Measurements from ENCODE around the gene FAM81B.
"Not testable (repeated sequence)": the region's sequence is repeated elsewhere in the genome, so short reads cannot be mapped to it uniquely, and the experiment has no call there.

Gene FAM81B

GRCh38 chr5:95390812-95391492 lies at the start of gene FAM81B:
FAM81B (plus strand) TSS chr5:95391366; CDS start chr5:95391390, 24 bp downstream.
- no peak for DNase-seq (ENCODE audit: low read depth)

- DNase-seq (ENCODE audit: low read depth) = not testable (repeated sequence)
These were observed 49.7 kb upstream of the FAM81B start for GRCh38 chr5:95341444-95341843.

- DNase-seq (ENCODE audit: low read depth) = no peak
These were observed 43.6 kb upstream of the FAM81B start for GRCh38 chr5:95347506-95348120.

GRCh38 chr5:95350631-95351030 lies 40.5 kb upstream of the FAM81B start:
- DNase-seq (ENCODE audit: low read depth) = no peak

GRCh38 chr5:95352691-95353090 lies 38.5 kb upstream of the FAM81B start:
- no peak for DNase-seq (ENCODE audit: low read depth)

- no peak for DNase-seq (ENCODE audit: low read depth)
These were observed 32.8 kb upstream of the FAM81B start for GRCh38 chr5:95358320-95358719.

- DNase-seq (ENCODE audit: low read depth) = no peak
These were observed 32.3 kb upstream of the FAM81B start for GRCh38 chr5:95358848-95359247.

- not testable (repeated sequence) for DNase-seq (ENCODE audit: low read depth)
These were observed 30.5 kb upstream of the FAM81B start for GRCh38 chr5:95360667-95361066.

GRCh38 chr5:95365302-95366095 lies 25.7 kb upstream of the FAM81B start:
- DNase-seq (ENCODE audit: low read depth) = no peak

GRCh38 chr5:95369782-95370181 lies 21.4 kb upstream of the FAM81B start:
- DNase-seq (ENCODE audit: low read depth) = no peak

- no peak for DNase-seq (ENCODE audit: low read depth)
These were observed 17.1 kb upstream of the FAM81B start for GRCh38 chr5:95374061-95374460.

- DNase-seq (ENCODE audit: low read depth) = no peak
These were observed 15.6 kb upstream of the FAM81B start for GRCh38 chr5:95375591-95375990.

- DNase-seq (ENCODE audit: low read depth) = no peak
These were observed 12.0 kb upstream of the FAM81B start for GRCh38 chr5:95379133-95379532.

- DNase-seq (ENCODE audit: low read depth) = no peak
These were observed 11.0 kb upstream of the FAM81B start for GRCh38 chr5:95380103-95380628.

- DNase-seq (ENCODE audit: low read depth) = no peak
These were observed 8.4 kb upstream of the FAM81B start for GRCh38 chr5:95382801-95383200.

- no peak for DNase-seq (ENCODE audit: low read depth)
These were observed 6.5 kb upstream of the FAM81B start for GRCh38 chr5:95384485-95385213.

- DNase-seq (ENCODE audit: low read depth) = no peak
These were observed 5.8 kb upstream of the FAM81B start for GRCh38 chr5:95385334-95385733.

- DNase-seq (ENCODE audit: low read depth) = not testable (repeated sequence)
These were observed 799 bp downstream of the FAM81B start for GRCh38 chr5:95391965-95392364.

GRCh38 chr5:95392593-95393182 lies 1.5 kb downstream of the FAM81B start:
- DNase-seq (ENCODE audit: low read depth) = no peak

GRCh38 chr5:95393279-95393678 lies 2.1 kb downstream of the FAM81B start:
- DNase-seq (ENCODE audit: low read depth) = no peak

GRCh38 chr5:95398989-95399388 lies 7.8 kb downstream of the FAM81B start:
- DNase-seq (ENCODE audit: low read depth) = no peak

- DNase-seq (ENCODE audit: low read depth) = no peak
These were observed 10.5 kb downstream of the FAM81B start for GRCh38 chr5:95401626-95402025.
